GM21528 (cell line): ENCODE results near the gene FRMD3.
"Not testable (repeated sequence)": the region's sequence is repeated elsewhere in the genome, so short reads cannot be mapped to it uniquely, and the experiment has no call there.

Source experiments
- ATAC-seq: cut with Tn5 transposase; IDR thresholded peaks from one replicate; pipeline ENCODE4 v1.9.1; 2021; ENCODE audit warnings: mild to moderate bottlenecking, moderate library complexity; ENCODE audit not compliant: unreplicated experiment, low FRiP score

The FRMD3 gene

DNA sequence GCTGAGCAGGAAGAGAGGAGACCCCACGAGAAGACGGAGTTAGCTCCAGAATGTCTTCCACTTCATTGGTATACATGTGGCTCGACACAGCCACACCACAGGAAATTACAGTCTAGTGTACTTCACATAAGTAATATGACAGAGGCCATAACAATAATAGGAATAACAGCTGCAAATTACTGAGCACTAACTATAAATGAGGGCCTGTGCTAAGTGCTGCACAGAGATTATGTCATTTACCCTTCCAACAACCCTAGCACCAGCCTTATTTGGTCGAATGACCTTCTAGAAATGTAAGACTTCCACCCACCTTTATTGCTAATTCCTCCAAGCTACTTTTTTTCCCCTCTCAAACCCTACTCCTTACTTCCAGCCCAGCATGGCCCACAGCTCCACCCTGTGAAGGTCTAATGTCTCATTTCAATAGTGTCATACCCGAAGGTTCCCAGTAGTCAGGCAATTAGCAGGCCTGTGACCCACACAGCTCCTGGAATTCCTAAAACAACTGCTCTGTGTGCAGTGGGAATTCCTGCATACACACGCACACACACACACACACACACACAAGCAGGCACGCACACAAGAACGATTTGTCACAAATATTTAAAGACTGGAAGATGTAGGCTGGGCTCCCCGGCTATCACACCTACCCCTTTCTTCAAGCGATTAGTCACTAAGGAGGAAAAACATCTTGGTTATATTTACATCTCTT lies 134.5 kb downstream of the FRMD3 start:
- ATAC-seq = no peak

GRCh38 chr9:83401328-83401900 lies 136.8 kb downstream of the FRMD3 start:
- no peak for ATAC-seq

- no peak for ATAC-seq
Observed at GRCh38 chr9:83396813-83397212, 141.4 kb downstream of the FRMD3 start.

DNA sequence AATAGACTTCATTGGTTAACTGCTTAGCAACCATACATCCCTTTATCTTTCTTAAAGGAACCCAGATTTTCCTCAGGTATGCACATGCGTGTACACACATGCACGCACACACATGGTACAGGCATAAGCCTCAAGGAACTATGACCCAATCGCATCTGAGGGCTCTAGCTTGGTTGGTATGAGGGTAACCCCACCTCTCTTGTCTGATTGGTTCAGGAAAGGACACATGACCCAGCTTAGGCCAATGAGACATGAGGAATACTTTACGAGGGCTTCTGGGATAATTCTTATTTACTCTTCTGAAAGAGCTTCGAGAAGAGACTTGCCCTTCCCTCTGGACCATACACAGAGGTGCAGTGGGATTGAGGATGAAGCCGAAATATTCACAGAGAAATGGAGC lies 141.9 kb downstream of the FRMD3 start:
- no peak for ATAC-seq

DNA sequence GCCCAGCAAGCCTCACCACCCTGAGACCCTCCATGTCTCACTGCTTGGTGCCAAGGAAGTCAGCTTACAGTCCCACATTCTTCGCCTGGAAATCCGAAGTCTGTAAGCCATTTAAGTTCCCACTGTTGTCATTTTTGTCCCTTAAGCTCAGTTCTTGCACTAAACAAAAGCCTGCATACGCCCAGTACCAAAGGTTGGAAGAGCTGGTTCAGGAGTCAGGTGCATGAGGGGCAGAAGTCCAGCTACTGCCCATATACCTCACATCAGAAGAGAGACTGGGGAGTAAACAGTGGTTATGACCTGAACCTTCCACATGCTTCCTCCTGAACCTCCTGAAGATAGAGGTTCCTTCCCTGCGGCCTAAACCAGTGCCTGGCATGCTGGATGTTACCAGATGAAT lies 146.0 kb downstream of the FRMD3 start:
- ATAC-seq = no peak

- no peak for ATAC-seq
Observed at GRCh38 chr9:83388346-83388745, 149.9 kb downstream of the FRMD3 start.

DNA sequence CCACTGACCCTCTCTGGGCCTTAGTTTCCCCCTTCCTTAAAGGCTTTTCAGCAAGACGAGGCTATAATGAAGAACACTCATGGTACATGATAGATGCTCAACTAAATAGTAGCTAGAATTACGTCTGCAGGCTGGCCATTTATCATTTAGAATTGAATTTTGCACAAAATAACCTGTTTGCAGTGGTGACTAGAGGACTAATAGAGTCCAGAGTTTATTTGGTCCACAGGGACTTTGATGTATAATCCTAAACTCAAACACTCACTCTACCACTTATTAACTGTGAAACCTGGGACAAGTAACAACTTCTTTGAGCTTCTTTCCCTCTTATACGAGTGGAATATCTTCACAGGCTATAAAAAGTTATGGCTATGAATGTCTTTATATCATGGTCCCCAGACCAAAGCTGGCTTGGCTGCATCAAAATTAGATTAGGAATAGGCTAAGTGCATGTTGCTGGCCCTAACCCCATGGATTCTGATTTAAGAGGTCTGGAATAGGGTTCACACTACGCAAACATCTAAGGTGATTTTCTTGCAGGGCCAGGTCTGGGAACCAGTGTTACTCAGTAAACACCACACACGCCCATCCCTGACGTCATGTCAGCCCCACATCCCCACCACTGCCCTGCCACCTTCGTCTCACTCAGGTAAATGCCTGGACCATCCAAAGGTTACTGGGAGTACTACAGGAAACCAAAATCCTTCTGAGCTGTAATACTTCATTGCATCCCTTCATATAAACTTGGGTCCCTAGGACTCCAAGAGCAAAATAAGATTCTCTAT lies 150.6 kb downstream of the FRMD3 start:
- no peak for ATAC-seq

- ATAC-seq = no peak
Observed at GRCh38 chr9:83385317-83385716, 152.9 kb downstream of the FRMD3 start.

- ATAC-seq = no peak
Observed at GRCh38 chr9:83384214-83384613, 154.0 kb downstream of the FRMD3 start.

GRCh38 chr9:83383034-83383433 lies 155.2 kb downstream of the FRMD3 start:
- no peak for ATAC-seq

DNA sequence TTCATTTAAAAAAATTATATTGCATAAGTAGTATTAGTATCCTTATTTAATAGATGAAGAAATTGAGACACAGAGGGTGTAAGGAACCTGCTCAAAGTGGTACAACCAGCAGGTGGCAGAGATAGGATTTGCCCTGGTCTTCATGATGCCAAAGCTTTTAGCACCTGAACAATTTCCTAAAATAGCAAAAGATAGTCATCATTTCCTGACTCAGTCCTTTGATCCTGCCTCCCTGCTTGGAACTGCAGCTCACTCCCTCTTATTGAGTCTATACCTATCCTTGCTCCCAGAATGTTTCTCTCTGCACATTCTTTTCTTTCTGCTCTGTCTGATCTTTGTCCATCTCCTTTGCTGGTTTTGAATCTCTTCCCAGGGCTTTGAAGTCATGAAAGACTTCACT lies 155.8 kb downstream of the FRMD3 start:
- ATAC-seq = no peak

GRCh38 chr9:83379045-83379444 lies 159.2 kb downstream of the FRMD3 start:
- ATAC-seq = no peak

DNA sequence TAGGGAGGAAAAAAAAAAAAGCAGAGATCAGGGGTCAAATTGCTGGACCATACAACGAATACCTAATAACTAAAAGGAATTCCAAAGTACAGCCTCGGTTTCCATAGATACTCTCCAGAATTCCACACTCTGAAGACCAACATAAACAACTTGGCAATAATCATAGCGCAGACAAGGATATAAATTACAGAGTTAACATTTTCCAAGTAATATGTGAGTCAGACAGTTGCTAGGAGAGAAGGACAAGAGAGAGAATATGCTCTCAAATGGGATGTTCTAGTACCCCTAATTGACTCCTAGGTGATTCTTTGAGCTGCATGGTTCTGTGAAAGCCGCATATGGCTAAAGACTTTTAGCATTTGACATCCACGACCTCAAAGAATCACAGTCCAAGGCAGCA lies 165.2 kb downstream of the FRMD3 start:
- no peak for ATAC-seq

GRCh38 chr9:83367326-83367725 lies 170.9 kb downstream of the FRMD3 start:
- no peak for ATAC-seq

DNA sequence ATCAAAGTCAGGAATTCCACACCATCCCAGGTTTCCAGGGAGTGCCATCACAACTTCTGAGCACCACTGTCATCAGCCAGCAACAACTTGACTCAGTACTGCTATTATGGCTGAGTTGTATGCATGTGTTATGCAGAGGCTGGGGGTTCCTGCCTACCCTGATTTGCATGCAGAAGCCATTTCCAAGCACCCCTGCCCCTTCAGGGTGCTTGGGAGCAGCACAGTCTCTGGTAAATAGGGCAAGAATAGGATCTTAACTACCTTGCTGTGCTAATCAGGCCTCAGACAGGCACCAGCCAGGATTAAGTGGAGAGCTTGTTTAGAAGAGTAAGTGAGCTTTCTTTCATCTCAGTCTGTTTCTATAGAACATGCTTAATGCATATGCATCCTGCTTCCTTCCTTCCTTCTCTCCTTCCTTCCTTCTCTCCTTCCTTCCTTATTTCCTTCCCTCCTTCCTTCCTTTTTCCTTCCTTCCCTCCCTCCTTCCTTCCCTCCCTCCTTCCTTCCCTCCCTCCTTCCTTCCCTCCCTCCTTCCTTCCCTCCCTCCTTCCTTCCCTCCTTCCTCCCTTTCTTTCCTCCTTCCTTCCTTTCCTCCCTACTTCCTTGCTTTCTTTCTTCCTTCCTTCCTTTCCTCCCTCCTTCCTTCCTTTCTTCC lies 175.7 kb downstream of the FRMD3 start:
- ATAC-seq = no peak

GRCh38 chr9:83359039-83359438 lies 179.2 kb downstream of the FRMD3 start:
- ATAC-seq = no peak

DNA sequence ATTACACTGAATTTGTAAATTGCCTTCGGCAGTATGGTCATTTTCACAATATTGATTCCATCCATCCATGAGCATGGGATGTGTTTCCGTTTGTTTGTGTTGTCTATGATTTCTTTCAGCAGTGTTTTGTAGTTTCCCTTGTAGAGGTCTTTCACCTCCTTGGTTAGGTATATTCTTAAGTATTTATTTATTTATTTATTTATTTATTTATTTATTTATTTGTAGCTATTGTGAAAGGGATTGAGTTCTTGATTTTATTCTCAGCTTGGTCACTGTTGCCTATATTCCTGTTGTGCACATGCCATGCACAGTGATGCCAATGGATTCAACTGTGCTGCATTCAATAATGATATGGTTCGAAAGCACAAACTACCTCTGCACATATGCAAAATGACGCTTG lies 179.7 kb downstream of the FRMD3 start:
- not testable (repeated sequence) for ATAC-seq

- ATAC-seq = no peak
Observed at GRCh38 chr9:83355729-83356151, 182.5 kb downstream of the FRMD3 start.

GRCh38 chr9:83355024-83355444 lies 183.2 kb downstream of the FRMD3 start:
- ATAC-seq = no peak

GRCh38 chr9:83349031-83349430 lies 189.2 kb downstream of the FRMD3 start:
- no peak for ATAC-seq
